ENCODE data around the gene STK10.

DNA sequence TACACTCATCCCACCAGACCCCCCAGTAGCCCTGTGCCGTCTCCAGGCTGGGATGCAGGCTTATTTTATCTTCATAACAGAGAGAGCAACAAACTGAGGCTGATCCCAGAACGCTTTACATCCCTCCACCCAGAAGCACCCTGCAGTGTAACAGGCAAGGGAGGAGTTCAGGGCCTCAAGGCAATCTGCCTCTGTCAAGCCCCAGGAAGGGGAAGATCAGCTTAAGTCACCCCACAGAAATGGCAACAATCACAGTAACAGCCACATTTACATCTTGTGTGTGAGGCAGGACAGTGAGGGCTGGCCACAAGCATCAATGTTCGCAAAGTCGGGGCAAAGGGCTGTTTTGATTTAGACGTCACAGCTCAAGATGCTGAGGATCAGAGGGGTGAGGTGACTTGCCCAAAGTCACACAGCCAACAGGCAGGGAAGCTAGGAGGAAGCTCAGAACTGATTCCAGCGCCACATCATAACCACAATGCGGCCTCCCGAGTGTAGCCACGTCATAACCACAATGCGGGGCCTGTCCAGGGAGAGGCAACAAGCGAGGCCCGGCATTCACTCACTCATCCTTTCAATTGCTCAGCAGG is 14.4 kb downstream of the STK10 start:
- TF ChIP-seq, protein P1, sequence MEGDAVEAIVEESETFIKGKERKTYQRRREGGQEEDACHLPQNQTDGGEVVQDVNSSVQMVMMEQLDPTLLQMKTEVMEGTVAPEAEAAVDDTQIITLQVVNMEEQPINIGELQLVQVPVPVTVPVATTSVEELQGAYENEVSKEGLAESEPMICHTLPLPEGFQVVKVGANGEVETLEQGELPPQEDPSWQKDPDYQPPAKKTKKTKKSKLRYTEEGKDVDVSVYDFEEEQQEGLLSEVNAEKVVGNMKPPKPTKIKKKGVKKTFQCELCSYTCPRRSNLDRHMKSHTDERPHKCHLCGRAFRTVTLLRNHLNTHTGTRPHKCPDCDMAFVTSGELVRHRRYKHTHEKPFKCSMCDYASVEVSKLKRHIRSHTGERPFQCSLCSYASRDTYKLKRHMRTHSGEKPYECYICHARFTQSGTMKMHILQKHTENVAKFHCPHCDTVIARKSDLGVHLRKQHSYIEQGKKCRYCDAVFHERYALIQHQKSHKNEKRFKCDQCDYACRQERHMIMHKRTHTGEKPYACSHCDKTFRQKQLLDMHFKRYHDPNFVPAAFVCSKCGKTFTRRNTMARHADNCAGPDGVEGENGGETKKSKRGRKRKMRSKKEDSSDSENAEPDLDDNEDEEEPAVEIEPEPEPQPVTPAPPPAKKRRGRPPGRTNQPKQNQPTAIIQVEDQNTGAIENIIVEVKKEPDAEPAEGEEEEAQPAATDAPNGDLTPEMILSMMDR (conservative IDR thresholded peaks at IDR 0.05; ENCODE audit: low read depth, low read length) = no peak
- no peak for TF ChIP-seq EZH2phosphoT487 (IDR thresholded peaks at IDR 0.05; ENCODE audit: borderline replicate concordance, low read length)

Measured in PC-3 (cell line).